T-helper 2 cell (primary cell): ENCODE results near the gene NEK9.

Experiments used
- DNase-seq, 5 experiments: peaks; one replicate each; pipeline versions ENCODE4 v3.0.0 to v3.0.0-alpha.2; 2012 to 2022

The NEK9 gene

DNA sequence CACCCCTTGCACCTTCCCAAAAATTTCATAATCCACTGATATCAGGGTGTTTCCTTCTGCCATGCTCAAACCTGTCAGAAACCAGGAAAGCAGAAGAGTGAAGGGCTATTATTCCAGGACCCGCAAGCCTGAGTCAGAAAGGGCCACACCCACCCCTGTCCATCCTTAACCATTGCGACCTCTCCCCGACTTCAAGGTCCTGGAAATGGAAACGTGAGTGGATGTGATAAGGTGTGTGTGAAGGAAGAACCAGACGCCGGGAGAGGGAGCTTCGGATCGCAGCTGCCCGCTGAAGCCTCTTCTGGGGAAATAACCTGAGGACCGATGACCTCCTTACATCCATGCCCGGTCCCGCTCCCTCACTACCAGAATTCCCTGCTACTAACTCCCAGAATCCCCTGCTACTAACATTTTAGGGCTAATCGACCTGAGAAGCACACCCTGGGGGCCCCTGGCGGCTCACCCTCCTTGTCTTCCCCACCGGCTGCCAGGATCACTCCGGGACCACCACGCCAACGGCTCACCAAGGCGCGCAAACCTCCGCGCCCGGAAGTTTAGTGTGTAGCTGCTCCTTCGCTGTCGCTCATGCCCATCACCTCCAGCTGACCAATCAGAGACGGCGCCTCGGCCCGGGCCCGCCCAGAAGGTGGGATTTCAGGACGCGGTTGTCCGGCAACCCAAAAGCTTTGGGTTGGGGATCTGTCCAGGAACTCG, 63.2 kb downstream of the NEK9 start, which contains the start of gene ACYP1:
TSS of gene ACYP1 (minus strand) at position 534 of the 714 bp plus-strand sequence. CDS start at position 63, 471 bp downstream.
- DNase-seq = peak; percentile 74 to 90 (median 83)

DNA sequence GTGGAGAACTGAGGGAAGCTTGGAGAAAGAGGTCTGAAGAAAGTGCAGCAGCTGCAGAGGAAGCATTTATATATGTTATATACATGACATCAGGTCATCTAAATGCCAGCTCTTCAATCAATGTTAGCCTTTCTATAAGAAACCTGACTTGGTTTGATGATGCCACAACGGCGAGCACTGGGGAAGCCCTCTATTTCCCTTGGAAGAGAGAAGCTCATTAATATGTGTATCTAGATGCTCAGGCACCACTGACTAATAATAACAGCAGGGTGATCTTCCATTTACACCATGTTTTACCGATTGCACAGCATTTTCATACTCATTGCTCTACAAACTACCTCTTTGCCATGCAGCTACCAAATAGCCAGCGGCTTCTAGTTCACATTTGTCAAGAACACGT, 63.8 kb downstream of the NEK9 start:
- peak in 1 of 5 experiments; percentile 12 for DNase-seq

DNA sequence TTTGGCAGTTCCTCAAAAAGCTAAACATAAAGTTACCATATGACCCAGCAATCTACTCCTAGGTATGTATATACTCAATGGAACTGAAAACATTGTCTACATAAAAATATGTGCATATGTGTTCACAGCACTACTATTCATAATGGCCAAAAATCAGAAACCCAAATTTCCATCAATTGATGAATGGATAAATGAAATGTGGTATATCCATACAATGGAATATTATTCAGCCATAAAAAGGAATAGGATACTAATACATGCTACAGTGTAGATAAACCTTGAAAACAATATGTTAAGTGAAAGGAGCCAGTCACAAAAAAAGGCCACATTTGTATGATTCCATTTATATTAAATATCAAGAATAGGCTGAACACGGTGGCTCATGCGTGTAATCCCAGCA, 66.4 kb downstream of the NEK9 start:
- no peak for DNase-seq

DNA sequence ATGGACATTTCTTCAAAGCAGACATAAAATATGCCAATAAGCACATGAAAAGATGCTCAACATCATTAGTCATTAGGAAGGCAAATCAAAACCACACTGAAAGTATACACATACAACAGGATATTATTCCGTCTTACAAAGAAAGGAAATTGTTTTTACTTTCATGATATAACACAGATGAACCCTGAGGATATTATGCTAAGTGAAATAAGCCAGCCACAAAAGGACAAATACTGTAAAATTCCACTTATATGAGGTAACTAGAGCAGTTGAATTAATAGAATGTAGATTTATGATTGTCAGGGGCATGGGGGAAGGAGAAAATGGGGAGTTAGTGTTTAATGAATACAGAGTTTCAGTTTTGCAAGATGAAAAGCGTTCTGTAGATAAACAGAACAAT, 67.2 kb downstream of the NEK9 start:
- no peak for DNase-seq

DNA sequence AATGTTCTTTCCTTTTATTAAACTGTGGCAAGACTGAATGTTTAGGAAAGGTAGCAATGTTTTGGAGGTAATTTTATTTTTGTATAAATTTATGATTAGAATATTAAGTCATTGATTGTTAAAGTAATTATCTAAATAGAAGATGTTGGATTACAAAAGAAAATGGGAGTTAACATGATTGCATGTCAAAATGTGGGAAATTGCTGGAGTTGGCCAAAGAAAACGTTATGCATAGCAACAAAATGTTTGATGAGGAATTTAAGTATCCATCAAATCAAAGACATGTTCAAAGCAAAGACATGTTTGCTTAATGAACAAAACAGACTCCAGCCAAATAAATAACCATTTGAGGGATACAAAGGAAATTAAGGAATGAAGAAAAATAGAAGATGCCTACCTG, 72.4 kb downstream of the NEK9 start:
- DNase-seq = no peak

DNA sequence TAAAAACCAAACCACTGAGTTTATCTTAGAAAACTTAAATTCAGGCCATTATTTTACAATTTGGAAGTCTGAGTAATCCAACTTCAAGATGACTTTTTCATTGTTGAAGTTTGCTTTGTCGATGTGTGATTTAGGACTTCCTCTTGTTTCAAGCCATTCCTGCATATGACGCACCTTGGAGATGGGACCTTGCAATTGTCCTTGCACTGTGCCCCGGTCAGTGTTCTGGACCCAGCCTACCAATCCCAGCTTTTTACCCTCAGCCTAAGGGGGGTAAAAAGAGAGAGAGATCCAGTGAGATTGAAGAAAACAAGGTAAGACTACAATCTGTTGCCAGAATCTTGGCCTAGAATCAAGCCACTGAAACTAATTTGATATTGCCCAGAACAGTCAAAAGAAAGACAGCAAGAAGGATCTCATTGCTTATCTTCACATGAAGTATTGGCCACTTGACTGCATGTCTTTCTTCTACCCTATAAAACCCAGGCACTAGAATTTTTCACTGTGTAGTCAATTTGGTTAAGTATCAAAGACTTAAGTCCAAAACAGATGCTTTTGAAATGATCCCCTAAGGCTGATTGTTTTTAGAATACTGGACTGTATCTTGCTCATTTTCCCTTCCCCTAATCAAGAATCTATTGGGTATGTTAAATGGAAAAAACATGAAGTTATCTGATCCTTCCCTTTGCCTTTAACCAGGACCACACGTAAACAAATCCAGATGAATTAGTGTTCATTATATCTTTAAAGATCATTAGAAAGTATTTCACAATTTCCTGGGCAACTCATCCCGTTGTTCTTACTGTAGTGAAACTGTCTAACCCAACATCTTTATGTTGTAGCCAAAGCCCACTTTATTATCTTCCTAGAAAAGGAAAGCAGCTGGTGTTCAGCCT, 73.2 kb downstream of the NEK9 start:
- DNase-seq = no peak

DNA sequence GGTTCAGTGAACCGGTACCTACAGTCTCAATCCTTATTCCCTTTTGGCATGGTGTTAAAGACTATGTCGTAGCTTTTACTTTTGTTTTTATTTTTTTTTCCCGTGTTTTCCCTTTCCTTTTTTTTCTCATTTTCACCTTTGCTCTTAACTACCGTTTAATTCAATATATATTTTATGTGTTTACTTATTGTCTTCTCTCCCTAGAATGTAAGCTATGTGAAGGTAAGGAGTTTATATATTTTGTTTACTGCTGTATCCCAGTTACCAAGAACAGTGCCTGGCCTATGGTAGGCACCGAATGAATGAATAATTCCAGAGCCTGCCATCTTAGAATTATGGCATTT, 75.3 kb downstream of the NEK9 start:
- peak in 1 of 5 experiments; percentile 6 for DNase-seq

DNA sequence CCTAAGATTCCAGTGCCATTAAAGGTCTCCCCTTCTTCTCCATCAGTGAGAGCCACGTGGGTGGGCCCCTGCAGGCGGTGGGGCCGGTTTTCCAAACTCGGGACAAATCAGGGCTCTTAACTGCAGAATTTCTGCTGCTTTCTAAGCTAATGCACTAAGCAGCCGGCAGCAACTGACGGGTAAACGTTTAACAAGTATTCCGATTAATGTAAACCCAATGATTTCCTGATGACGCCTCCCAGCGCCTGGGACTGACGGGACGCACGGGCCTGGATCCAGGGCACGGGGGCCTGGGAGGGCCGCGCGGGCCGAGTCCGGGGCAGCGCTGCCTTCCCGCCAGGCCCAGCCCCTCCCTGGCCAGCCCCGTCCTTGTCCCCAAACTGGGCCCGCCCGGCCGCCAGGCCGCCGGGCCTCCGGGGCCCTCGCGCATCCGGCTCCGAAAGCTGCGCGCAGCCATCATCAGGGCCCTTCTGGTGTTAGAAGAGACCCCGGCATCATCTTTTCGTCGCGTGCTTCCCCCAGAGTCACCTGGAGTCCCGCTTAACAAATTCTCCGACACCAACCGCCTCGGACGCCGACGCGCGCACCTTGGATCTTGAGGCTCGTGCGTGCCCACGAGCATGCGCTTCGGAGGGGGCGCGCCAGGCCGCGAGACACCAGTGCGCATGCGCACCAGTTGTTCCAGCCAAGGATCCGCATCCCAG, 75.8 kb downstream of the NEK9 start, which contains the start of gene MLH3:
TSS of gene MLH3 (minus strand) at position 616 of the 704 bp plus-strand sequence. CDS start 1,812 bp downstream, outside the sequence.
- DNase-seq = peak; percentile 61 to 85 (median 72)

DNA sequence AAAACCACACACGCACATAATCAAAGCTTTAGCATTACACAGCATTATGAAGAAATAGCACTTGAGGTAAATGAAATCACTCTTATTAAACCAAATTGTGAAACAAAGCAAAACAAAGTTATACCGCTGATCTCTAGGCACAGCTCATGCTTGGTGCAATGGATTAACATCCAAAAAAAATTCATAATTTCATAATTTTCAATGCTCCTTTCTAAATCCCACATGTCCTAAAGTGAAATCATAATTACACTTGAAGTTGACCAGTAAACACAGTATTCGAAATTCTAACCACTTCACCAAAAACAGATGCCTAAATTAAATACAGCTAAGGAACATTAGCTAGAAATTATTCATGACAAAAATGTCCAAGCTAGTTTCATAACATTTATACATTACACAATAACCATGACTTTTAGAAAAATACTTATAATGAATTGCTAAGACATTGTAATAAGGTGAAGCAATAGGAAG, 77.1 kb downstream of the NEK9 start:
- no peak for DNase-seq

DNA sequence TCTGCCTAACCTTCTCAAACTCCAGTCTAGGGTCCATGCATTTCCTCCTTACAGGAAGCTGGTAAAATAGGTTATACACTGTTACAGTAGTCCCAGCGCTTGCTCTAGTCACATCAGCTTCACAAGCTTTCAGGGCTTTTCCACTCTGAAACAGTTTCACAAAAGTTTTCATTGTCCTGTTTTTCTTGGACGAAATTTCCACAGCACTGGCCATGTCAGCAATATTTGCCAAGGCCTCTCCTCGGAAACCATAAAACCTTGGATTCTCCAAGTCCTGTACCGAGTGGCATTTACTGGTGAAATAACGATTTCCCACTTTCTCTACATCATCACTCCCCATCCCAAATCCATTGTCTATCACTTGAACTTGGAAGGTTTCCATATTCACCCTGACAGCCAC, 77.7 kb downstream of the NEK9 start:
- DNase-seq = no peak

DNA sequence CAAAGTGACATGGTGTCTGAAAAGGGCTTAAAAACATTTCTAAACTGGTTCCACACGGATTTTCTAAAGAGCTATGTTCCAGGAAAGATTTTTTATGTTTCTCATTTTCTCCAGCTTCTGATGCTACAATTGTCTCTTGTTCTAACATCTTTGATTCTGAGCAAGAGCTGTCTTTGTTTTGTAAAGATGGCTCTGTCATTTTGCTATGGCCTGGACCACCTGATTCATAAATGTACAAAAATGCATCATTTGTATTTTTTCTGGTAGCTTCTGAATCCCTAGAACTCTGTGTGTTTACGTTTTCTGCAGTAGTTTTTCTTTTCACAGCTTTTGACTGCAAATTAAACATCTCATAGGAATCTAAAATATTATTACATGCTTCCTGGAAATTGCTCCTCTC, 78.7 kb downstream of the NEK9 start:
- no peak for DNase-seq

DNA sequence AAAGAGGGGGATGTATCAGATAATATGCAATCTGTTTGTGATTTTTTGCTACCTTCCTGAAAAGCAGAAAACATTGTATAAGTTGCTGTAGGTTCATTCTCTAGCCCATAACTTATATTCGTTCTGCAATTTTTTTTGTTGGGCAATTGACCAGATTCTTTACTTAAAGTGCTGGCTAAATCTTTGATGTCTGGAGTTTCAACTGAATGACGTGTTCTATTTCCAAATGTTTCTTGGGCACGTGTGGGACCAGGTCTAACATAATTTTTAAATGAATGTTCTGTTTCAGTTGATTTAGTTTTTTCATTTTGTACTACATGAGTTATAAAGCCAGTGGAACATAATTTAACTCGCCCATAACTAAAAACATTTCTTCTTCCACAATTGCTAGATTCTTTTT, 79.3 kb downstream of the NEK9 start:
- no peak for DNase-seq

DNA sequence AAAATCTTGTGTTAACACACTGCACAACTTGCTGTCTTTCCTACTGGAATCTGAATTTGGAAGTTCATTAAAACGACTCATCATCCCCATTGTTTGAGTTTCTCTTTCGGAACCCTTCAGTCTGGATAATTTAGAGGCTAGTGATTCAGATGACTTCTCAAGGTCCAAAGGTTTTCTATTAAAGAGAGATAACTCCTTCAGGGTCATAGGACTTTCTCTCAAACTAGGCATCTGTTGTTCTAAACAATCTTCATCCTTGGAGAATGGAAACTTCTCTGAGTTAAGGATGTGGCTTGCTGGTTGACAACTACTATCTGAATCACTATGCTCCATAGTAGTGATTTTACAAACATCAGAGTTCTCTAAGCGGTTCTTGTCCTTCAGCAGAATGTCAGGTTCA, 79.9 kb downstream of the NEK9 start:
- peak in 1 of 5 experiments; percentile 18 for DNase-seq

DNA sequence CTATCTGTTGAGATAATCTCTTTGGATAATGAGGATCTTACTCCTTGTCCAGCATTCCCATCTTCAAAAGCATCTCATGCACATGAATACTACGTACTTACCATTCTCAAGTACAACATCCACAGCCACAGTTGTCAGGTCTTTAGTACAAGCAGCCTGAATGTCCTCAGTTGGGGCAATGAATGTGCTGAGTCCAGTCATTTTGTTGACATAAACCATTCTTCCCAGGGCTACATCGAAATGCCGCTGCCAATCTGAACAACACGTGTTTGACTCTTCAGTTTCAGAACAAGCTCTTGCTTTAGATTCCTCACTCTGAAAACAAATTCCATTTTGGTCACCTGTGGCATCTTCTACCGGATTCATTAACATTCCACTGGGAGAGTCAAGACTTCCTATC, 80.6 kb downstream of the NEK9 start:
- DNase-seq = no peak

DNA sequence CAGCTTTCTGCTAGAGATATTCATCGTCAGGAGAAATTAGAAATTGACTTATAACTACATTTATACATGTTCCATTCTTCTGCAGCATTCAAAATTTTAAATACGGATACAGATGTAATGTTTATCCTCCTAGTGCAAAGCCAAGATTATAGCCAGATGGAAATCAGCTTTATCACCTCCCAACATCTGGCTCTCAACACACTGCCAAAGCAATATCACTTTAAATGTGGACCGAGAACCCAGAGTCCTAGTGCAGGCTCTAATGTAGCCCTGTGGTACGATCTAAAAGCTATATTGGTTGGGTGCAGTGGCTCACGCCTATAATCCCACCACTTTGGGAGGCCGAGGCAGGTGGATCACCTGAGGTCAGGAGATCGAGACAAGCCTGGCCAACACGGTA, 82.1 kb downstream of the NEK9 start:
- no peak for DNase-seq

DNA sequence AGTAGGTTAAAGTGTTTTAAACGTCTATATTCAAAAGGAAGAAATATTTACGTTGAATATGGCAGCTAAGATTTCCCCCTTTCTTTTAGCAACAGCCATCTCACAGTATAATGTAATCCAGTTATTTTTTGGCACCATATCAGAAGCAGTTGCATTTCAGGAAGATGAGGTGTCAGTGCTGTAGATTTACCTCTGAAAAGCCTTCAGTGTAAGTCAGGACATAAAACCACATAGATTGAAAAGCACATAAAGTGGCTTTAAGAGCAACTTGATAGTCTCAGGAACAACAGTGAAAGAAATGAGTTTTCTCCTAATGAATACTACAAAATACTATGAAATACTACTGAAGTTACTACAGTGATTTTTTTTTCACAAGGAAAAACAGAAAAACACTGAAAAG, 82.5 kb downstream of the NEK9 start:
- DNase-seq = peak in 1 of 5 experiments; percentile 2

DNA sequence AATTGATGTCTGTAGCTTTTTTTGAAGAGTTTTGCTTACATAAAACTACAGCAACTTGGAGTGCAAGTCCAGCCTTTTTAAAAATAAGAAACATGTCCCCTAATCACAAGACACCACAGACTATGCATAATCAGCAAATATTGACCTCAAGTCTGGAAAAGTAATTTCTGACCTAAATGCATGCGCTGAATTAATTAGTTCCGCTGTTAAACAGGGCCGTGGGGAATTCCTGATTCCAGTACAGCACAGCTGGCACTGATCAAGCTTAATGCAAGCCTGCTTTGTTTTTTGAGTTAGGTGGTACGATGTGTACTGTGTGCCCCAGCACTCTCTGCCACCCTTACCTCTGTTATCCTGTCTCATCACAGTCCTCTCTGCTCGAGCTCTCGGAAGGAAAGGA, 84.8 kb downstream of the NEK9 start:
- DNase-seq = no peak

DNA sequence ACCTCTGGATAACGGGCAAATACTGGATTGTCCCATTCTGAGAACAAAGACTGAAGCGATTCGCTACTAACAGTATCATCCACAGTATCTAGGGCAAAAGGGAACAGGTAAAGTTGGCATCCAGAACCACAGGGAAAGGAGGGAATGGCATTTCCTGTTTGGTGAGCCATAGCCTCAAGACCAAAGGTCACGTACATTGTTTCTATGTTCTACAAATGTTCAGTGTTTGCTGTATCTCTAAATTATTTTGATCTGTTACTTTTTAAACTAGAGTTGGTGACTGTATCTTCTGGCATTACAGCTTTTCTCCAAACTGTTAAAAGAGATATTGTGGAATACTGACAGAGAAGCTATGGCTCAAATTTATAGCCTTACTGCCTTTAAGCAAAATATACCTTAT, 85.2 kb downstream of the NEK9 start:
- no peak for DNase-seq

DNA sequence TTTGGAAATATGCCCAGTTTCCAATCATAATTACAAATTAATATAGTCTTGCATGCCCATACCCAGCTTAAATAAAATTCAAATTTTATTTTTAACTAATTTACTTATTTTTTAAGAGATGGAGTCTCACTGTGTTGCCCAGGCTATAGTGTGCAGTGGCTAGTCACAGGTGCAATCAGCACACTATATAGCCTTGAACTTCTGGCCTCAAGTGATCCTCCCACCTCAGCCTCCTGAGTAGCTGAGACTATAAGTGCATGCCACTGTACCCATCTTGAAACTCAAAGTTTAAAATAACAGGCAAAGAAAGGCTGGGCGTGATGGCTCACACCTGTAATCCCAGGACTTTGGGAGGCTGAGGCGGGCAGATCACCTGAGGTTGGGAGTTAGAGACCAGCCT, 85.9 kb downstream of the NEK9 start:
- no peak for DNase-seq

DNA sequence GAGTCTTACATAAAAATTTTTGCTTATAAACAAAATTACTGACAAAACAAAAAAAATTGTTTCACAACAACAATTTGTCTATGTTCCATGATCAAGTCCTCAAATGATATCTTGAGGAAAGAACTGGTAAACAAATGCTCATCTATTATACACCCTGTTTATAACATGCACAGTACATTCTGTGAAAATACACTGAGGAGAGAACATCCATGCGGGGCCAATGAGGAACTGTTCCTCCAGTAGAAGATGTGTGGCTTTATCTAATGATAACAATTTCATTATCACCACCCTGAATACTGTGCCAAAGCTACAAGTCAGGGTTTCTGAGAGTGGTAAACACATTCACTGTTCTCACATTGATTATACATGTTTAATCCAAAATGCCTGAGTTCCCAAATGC, 86.3 kb downstream of the NEK9 start:
- DNase-seq = no peak

DNA sequence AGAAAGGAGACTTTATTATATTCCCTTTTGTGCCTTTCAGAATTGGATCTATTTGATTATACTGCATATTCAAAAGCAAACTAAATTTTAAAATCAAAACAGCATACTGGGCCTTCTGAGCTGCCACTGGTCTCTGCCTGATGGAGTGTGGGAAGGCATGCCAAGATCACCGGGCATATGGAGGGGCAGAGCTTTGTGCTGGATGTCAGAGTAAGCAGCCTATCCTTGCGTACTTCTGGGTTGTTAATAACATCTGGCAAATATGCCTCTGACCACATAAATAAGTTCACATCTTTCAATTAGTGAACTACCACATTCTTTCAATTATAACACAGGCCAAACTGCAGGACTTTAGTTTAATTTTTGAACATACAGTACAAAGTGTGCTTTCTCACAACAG, 93.9 kb downstream of the NEK9 start:
- no peak for DNase-seq

DNA sequence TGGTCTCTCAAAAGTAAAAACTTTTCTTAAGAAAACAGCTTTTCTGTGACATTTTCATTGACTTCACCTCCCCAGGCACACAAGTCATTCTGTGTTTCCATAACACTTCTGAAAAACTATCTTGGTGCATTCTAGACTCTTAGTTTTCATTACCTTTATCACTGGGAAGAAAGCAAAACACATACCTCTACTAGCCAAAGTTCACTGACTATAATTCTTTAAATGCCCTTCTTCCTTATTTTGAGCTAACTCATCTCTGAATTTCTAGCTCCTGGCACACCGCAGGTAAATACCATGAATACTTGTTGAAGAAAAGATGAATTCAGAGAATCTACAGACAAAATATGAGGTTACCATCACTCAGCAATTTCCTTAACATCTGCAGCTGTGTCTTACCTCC, 96.7 kb downstream of the NEK9 start:
- no peak for DNase-seq
